Fibroblast of skin of right quadriceps (primary cell): ENCODE measurements around the gene PLCD4.

Experiments
- DNase-seq: peaks from one replicate; pipeline ENCODE4 v3.0.0-alpha.2; 2013

The PLCD4 gene

DNA sequence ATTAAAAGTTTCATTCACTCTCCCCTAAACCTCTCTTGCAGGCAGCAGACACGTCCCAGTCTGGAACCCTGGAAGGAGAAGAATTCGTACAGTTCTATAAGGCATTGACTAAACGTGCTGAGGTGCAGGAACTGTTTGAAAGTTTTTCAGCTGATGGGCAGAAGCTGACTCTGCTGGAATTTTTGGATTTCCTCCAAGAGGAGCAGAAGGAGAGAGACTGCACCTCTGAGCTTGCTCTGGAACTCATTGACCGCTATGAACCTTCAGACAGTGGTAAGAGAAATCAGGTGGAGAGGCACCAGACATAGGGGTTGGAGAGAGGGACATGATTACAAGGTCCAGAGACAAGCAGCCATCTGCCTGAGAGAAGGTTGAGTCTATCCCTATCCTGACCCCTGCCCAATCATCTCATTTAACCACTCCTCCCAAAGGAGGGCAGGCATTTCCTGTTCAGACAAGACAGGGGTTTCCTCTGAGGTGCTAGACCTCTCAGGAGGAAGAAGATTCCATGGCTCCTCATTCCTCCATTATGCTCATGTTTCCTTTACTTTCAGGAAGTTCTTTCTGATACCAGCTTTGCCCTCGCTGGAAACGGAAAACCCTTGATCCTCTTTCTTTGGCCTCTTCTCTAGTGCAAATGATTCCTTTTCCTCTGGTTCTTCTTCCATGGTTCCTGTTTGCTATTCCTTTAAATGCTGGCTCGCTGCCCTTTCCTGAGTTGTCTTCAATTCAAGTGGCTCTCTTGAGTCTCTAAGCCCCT is 15.1 kb downstream of the PLCD4 start:
- DNase-seq = peak; percentile 35

DNA sequence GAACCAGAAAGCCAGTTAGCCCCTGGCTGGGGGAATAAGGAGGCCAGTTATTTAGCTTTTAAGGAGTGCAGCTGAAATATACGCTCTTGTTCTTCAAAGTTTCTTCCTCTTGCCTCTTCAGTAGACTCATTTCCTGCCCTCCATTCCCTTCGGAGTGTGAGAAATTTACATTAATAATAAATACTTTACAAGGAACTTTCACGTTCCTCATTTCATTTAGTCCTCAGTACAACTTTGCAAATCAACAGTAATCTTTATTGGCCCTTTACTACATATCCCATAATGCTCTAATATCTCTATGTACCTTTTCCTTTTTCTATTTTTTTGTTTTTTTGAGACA is 15.6 kb downstream of the PLCD4 start:
- DNase-seq = no peak

DNA sequence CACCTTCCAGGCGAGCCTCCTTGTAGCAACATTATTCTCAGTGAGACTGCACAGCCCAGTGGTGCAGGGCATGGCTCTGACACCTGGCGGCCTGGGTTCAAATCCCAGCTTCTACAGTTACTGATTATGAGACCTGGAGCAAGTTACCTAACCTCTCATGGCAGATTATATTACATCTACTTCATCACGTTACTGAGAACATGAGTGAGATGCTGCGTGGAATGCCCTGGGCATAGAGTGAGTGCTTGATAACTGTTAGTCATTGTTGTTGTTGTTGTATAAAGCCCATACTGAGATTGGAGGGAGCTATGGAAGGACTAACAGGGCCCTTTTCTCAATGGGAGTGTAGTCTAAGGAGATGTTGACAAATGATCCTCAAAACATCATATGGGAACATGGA is 18.7 kb downstream of the PLCD4 start:
- no peak for DNase-seq

DNA sequence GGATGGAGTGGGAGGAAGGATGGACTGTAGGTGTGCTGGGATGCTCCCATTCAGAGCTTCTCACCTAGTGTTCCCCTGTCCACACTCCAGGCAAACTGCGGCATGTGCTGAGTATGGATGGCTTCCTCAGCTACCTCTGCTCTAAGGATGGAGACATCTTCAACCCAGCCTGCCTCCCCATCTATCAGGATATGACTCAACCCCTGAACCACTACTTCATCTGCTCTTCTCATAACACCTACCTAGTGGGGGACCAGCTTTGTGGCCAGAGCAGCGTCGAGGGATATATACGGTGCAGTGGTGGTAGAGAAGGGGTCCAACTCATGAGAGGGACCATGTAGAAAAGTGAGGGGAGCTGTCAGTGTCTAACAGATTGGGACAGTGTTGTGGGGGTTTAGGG is 20.2 kb downstream of the PLCD4 start:
- no peak for DNase-seq

DNA sequence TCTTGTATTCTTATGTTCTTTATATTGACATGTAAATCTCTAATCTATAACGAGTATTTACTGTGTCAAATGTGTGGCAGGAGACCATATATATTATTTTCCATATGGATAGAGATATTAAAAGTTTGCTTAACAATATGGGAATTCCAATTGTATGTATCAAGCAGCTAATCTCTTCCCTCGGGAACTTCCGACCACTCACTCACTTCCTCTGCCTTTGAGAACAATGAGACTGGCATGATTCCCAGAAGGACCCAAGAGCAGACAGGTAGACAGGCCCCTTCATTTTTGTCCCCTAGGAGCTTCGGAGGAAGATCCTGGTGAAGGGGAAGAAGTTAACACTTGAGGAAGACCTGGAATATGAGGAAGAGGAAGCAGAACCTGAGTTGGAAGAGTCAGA is 24.1 kb downstream of the PLCD4 start:
- peak; percentile 48 for DNase-seq

DNA sequence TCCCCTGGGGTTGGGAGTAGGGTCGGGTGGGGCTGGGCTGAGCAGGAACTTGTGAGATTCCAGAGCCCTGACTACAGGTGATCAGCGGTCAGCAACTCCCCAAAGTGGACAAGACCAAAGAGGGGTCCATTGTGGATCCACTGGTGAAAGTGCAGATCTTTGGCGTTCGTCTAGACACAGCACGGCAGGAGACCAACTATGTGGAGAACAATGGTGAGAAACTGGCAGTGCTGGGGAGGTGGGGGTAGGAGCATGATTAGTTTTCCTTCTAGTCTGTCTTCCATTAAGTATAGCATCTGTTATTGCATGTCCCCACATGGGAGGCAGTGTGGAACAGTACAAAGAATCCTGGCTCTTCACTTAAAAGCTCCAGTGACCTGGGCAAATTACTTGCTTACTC is 28.0 kb downstream of the PLCD4 start:
- DNase-seq = no peak

DNA sequence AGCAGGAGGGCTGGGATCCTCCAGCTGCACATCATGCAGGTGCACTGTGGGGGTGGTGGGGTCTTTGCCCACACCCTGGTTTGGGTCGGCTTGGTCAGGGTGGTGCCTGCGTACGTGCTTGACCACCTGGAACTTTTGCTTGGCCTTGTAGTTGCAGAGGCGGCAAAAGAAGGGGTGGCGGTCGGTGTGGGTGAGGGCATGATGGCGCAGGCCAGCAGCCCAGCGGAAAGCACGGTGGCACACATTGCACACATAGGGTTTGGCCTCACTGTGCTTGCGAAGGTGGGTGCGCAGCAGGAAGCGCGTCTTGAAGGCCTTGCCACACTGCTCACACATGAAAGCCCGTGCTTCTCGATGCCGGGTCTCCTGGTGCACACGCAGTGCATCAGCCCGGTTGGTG is 30.7 kb downstream of the PLCD4 start:
- no peak for DNase-seq

DNA sequence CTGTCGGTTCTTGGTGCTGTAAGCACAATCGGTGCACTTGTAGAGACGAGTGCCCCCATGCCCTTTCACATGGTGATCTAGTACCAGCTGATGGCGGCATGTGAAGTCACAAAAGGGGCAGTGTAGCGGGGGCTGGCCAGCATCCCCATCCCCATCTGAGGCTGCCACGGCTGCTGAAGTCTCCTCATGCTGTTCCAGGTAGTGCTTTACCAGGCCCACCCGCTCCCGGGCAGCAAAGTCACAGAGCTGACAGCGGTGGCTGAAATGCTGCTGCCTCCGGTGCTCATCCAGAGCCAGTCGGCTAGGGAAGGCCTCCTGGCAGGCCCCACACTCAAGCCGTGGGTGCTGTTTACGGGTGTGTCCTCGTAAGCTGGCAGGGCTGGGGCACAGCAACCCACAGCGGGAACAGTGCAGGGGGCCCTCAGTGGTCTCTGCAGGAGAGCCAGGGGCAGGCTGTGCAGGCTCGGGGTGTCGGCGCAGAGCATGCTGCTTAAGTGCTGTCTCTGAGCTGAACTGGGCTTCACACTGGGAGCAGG is 34.5 kb downstream of the PLCD4 start:
- no peak for DNase-seq

DNA sequence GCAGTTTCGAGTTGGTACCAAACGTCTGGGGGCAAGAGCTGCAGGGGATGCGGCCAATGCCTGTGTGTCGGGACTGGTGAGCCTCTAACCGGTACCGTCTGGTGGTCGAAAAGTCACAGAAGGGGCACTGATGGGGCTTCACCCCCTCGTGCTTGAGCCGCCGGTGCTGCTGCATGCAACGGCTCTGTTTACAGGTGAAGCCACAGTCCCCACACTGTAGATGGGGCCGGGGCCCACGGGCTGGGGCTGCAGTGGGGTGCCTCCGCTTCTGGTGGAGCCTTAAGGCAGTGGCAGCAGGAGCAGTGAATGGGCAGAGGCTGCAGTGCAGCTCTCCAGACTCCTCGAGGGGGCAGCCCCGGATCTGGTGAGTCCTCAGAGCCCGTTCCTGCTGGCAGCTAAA is 35.1 kb downstream of the PLCD4 start:
- no peak for DNase-seq

DNA sequence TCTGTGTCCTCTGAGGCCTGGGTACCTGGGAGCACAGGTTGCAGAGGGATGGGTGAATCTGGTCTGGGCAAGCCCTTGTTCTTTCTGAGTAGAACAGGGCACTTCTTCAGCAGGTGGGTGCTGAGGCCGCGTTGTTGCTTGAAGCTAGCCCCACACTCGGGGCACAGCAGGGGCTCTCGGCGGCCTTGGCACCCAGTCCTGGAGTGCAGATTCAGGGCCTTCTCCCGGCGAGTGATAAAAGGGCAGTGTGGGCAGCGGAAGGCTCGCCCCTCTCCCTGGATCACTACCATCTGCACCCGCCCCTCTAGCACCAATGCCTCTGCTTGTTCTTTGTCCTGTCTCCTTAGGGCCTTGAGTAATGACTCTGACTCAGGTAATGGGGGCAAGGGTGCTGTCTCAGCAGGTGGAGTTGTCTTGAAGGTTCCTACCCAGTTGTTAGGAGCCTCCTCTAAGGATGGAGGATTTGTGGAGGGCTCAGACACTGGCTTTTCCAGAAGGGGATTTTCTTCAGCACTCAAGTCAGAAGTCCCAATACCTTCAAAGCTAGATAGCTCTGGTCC is 36.1 kb downstream of the PLCD4 start:
- DNase-seq = no peak

DNA sequence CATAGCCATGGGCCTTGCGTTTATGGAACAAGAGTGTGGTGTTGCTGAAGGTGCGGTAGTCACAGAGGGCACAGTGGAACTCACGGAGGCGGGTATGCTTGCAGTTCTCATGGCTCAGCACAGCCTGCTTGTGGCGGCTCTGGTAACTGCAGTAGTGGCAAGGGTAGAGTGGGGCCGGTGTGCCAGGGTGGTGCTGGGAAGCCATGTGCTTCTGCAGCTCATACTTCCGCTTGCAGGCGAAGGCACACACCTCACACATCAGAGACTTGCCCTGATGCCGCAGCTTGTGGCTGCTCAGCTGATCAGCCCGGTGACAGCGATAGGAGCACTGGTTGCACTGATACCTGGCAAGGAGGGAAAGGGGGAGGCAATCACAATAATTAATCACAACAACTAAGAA is 37.0 kb downstream of the PLCD4 start:
- DNase-seq = no peak

DNA sequence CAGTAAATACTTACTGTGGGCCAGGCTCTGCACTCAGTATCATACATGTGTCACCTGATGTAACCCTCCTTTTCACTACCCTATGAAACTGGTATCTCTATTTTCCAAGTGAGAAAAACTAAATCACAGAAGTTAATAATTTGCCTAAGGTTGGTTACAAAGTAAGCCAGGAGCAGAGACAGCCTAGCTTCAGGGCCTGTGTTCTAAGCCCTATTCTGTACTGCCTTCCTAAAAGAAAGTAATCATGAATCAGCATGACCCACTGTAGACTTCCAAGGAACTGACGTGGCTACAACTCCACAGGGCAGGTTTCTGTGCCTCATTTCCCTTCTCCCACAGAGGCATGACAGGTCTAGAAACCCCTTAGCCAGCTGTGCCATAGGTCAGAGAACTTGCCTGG is 37.4 kb downstream of the PLCD4 start:
- DNase-seq = peak; percentile 6

DNA sequence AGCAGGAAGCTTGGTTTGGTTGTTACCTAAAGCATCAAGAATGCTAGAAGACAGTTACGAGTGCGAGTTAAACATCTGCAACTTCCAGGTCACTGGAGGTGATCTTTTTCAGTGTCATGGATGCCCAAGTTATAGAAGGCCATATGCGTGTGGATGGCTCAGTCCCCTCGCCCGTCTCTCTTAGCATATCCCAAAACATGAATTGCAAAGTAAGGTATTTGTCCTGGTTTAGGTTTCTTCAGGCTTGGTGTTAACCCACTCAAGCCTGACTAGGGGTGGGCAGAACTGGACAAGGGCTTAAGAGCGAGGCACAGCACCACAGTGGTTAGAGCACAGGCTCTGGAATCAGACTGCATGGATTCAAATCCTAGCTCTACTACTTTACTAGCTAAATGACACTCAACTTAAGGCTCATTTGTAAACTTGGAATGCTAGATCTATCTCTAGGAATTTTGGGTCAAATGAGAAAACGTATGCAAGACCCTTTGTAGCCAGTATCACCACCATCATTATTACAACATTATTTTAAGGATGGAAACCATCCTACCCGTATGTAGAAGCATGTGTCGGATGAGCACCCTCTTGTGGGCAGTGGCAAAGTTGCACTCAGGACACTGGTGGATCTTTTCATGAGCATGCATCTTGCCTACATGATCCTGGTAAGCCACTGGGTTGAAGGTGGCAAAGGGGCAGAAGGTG is 40.5 kb downstream of the PLCD4 start:
- peak; percentile 47 for DNase-seq

DNA sequence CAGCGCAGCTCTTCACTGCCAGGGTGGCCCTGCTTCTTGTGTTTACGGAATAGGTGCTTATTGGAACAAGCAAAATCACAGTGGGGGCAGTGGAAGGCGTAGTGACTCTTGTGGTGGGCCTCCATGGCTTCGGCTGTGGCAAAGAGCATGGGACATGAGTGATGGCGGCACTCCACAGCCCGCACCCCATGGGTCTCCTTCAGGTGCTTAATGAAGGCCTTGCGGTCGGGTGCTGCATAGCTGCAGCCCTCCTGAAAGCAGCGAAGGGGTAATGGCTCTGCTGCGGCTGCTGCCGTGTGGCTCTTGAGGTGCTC is 41.0 kb downstream of the PLCD4 start:
- DNase-seq = no peak

DNA sequence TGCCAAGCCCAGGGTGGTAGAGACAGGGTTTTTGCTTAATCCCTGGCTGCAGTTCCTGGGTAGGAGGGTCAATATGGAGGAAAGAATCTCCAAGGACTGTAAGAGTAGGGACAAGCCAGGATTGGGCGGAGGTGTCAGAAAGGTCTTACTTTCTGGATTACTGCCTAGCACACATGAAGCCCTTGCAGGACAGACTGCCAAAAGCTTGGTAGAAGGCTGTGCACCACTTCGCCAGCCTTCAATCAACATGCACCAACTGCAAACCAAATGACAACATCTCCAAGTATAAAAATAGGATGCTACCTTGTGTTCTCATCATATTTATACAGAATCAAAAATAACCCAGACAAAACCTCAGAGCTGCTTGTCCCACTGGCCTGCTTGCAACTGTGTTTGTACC is 48.1 kb downstream of the PLCD4 start:
- DNase-seq = no peak

DNA sequence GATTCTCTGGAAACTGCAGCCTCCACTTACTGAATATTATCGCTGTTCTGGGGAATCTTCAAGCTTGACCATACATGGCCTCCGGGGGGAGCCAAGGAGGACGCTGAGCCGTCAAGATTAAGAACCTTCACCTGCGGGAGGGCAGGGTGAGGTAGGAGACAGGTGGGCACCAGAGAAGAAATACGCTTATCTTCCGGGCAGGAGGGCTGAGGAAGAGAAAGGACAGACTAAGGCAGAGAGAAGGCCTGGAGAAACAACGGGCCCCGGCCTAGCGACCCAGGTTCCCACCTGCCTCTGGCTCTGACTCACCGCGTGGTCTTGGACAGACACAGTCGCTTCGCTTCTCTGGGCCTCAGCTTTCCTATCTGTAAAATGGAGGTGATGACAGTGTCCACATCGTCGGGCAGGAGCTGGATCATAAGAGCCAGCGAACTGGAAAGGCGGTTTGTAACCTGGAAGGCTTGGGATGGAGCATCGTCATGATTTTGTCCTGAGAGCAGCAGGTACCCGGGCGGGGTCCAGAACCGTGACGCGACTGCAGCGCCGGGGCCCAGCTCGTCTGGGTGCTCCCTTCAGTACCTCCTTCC is 51.1 kb downstream of the PLCD4 start:
- DNase-seq = peak; percentile 35

DNA sequence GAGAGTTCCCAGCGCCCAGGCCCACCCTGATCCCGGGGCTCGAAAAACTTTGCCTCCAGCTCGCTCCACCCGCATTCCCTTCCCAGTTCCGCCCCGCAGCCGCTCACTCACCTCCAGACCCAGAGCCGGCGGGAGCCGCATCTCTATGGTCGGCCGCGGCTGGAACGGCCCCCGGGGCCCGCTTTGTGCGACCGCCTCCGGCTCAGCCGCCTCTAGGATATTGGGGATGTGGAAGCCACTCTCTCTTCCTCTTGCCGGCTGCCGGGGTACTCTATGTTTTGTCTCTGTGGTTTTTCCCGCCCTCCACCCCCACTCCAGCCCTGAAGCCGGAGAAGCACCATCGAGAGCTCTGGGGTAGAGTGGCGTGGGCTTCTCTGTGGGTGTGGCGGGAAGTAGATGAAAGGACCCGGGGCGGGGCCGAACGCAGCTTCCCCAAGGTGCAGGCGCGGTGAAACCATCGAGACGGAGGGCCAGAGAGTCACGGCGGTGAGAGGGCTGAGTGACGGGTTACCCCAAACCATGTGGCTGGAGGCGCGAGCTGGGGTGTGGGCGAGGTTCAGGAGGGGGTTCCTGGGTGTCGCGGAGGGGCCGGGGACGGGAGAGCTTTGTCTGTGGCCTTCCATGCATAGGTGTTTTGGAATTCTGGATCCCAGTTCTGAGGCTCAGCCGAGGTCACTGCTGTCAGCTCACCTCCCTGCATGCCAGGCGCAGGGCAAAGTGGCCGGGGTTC is 51.7 kb downstream of the PLCD4 start, which contains the start of the genes BCS1L and ZNF142:
Gene BCS1L, plus strand, starts transcription at position 426 of the 730 bp plus-strand sequence. CDS start 1,305 bp downstream, outside the sequence.
Gene ZNF142, minus strand, starts transcription at position 366 of the 730 bp plus-strand sequence. CDS start 3,194 bp downstream, outside the sequence.
- DNase-seq = peak; percentile 86

DNA sequence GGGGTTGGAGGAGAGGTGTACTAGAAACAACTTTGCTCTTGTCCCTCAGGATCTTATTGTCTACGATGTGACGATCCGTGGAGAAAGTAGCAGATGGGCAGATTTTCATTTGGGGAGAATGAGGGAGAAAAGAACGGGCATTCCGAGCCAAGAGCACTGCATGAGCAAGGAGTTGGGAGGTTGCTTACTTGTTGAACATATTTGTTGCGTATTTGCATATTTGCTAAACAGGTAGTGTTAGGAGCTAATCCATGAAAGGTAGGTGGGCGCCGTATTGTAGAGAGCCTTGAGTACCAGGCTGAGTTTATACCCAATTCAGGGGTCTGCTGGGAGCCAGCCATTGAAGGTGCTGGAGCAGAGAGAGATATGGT is 52.3 kb downstream of the PLCD4 start:
- no peak for DNase-seq

DNA sequence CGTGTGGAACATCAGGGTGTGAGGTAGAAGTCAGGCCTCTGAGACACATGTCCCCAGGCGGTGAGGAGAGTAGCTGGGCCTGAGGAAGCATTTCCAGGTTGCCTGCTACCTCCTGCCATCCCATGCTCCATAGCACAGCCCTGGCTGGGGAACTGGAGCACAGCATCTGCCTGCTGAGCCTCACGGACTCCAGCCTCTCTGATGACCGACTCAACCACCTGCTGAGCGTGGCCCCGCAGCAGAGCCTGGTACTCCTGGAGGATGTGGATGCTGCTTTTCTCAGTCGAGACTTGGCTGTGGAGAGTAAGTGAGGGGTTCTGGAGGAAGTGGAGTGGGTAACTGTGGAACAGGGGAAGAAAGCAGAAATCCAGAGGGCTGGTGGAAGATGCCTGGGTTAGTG is 54.7 kb downstream of the PLCD4 start:
- no peak for DNase-seq

DNA sequence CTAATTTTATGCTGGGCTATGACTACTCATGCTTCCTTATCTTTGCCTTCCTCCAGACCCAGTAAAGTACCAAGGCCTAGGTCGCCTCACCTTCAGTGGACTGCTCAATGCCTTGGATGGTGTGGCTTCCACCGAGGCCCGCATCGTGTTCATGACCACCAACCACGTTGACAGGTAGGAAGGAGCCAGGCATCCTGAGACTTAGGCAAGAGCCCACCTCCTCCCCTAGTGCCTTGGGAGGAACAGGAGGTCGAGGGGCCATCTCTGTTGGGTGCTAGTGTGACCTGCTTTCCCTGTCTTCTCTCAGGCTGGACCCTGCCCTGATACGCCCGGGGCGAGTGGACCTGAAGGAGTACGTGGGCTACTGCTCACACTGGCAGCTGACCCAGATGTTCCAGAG is 55.1 kb downstream of the PLCD4 start:
- no peak for DNase-seq

DNA sequence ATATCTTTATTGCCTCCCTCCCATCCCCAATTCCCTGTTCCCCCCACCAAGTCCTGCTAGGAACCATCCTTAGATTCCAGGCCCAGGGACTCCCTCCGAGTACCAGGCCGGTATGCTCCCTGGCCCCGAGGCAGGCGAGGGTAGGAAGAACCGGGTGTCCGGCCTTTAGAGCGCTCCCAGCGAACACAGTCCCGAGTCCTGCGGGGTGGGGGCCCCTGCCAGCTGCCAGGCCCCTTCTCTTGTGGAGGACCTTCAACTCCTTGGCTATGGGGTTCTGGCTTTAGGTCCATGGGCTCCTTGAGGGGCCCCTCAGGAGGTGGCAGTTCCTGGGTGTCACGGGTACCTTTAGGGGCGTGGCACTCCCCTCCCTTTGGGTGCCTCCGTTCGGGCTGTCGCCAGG is 56.2 kb downstream of the PLCD4 start:
- no peak for DNase-seq

DNA sequence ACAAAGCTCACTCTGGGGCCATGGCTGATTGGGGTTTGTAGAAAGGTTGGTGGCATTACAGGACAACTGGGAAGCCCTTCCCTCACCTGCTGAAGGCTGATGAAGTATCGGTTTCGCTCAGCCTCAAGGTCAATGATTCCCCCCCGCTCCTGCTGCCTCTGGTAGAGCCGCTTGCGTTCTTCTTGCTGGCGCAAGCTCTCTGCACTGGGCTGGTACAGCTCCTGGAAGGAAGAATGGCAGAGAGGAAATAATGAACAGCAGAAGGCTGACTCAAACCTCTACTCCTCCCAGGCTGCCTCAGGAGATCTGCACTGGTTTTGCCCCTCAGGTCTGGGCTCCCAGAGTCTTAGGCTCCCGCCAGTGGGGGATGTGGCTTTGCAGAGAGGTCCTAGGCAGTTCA is 57.0 kb downstream of the PLCD4 start:
- no peak for DNase-seq

DNA sequence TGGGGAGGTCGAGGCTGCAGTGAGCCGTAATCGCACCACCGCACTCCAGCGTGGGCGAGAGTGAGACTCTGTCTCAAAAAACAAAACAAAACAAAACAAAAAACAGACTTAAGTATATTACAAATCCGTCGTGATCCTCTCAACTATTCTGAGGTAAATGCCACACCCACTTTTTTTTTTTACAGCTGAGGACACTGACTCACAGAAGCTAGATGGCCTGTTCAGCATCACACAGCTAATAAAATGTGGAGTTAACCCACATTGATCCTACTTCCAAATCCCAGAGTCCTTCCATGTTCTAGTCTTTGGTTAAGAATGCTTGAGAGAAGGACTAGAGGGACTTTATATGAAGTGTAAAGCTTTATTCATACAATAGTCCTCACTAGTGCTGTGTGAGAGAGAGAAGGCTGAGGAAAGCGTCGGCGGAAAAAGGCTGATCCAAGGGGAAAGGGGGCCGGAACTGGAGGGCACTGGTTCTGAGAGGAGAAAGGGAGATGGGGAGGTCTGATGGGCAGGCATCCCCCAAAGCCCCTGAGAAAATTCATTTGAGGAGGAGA is 63.5 kb downstream of the PLCD4 start:
- DNase-seq = no peak
